ENCODE data around the gene PSEN1. TPM values are rescaled to one million over a fixed set of nuclear protein-coding genes. Genes with fewer than 3 reads are reported as not detected.
A peak's percentile ranks its signal among the peaks of the same experiment; 100 is the strongest.

PSEN1 gene
- total and polyA plus RNA-seq, 10 of the 15 experiments (the other 5 are each of a cell fraction or from before 2014, with no cell fraction given), result 8.9 to 32.3 (median 21.8) TPM

- TF ChIP-seq, protein P1, sequence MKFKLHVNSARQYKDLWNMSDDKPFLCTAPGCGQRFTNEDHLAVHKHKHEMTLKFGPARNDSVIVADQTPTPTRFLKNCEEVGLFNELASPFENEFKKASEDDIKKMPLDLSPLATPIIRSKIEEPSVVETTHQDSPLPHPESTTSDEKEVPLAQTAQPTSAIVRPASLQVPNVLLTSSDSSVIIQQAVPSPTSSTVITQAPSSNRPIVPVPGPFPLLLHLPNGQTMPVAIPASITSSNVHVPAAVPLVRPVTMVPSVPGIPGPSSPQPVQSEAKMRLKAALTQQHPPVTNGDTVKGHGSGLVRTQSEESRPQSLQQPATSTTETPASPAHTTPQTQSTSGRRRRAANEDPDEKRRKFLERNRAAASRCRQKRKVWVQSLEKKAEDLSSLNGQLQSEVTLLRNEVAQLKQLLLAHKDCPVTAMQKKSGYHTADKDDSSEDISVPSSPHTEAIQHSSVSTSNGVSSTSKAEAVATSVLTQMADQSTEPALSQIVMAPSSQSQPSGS (IDR thresholded peaks at IDR 0.05; ENCODE audit: low read length), result no peak
- no peak for TF ChIP-seq PML (IDR thresholded peaks at IDR 0.05; ENCODE audit: low read length)
- peak; percentile 94 to 95 for TF ChIP-seq IKZF2 (IDR thresholded peaks at IDR 0.05)
- TF ChIP-seq YBX1 (IDR thresholded peaks at IDR 0.05), result no peak
- no peak for TF ChIP-seq CBFB (IDR thresholded peaks at IDR 0.05; ENCODE audit: low read depth)
- no peak for TF ChIP-seq BMI1 (IDR thresholded peaks at IDR 0.05; ENCODE audit: borderline replicate concordance)
- peak; percentile 29 for TF ChIP-seq BCL3 (IDR thresholded peaks at IDR 0.05; ENCODE audit: borderline replicate concordance, insufficient read depth, low read depth, low read length, poor library complexity, severe bottlenecking)
- TF ChIP-seq NRF1 (conservative IDR thresholded peaks at IDR 0.05; ENCODE audit: low read depth, low read length), result no peak
- no peak for TF ChIP-seq RAD21 (IDR thresholded peaks at IDR 0.05; ENCODE audit: insufficient read depth, low read depth, low read length)
- TF ChIP-seq KDM1A (IDR thresholded peaks at IDR 0.05; ENCODE audit: borderline replicate concordance), result no peak
- TF ChIP-seq, protein P2, sequence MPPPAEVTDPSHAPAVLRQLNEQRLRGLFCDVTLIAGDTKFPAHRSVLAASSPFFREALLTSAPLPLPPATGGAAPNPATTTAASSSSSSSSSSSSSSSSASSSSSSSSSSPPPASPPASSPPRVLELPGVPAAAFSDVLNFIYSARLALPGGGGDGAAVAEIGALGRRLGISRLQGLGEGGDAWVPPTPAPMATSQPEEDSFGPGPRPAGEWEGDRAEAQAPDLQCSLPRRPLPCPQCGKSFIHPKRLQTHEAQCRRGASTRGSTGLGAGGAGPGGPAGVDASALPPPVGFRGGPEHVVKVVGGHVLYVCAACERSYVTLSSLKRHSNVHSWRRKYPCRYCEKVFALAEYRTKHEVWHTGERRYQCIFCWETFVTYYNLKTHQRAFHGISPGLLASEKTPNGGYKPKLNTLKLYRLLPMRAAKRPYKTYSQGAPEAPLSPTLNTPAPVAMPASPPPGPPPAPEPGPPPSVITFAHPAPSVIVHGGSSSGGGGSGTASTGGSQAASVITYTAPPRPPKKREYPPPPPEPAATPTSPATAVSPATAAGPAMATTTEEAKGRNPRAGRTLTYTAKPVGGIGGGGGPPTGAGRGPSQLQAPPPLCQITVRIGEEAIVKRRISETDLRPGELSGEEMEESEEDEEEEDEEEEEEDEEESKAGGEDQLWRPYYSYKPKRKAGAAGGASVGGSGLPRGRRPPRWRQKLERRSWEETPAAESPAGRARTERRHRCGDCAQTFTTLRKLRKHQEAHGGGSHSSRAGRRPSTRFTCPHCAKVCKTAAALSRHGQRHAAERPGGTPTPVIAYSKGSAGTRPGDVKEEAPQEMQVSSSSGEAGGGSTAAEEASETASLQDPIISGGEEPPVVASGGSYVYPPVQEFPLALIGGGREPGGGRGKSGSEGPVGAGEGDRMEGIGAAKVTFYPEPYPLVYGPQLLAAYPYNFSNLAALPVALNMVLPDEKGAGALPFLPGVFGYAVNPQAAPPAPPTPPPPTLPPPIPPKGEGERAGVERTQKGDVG (CRISPR knock-in tag; IDR thresholded peaks at IDR 0.05), result no peak
- TF ChIP-seq SREBF2 (IDR thresholded peaks at IDR 0.05; ENCODE audit: low read length), result no peak
- TF ChIP-seq SUZ12 (IDR thresholded peaks at IDR 0.05; ENCODE audit: unreplicated experiment), result no peak
- no peak for TF ChIP-seq RFX5 (IDR thresholded peaks at IDR 0.05; ENCODE audit: low read depth, low read length)
- no peak for TF ChIP-seq TBL1XR1 (IDR thresholded peaks at IDR 0.05; ENCODE audit: low read depth, low read length)
- no peak for TF ChIP-seq HSF1 (IDR thresholded peaks at IDR 0.05; ENCODE audit: low read depth, low read length)
- no peak for TF ChIP-seq BCL11A (IDR thresholded peaks at IDR 0.05; ENCODE audit: low read depth, low read length)
- no peak for TF ChIP-seq ZNF622 (IDR thresholded peaks at IDR 0.05)
- TF ChIP-seq, protein P3, sequence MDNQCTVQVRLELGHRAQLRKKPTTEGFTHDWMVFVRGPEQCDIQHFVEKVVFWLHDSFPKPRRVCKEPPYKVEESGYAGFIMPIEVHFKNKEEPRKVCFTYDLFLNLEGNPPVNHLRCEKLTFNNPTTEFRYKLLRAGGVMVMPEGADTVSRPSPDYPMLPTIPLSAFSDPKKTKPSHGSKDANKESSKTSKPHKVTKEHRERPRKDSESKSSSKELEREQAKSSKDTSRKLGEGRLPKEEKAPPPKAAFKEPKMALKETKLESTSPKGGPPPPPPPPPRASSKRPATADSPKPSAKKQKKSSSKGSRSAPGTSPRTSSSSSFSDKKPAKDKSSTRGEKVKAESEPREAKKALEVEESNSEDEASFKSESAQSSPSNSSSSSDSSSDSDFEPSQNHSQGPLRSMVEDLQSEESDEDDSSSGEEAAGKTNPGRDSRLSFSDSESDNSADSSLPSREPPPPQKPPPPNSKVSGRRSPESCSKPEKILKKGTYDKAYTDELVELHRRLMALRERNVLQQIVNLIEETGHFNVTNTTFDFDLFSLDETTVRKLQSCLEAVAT (IDR thresholded peaks at IDR 0.05), result no peak
- TF ChIP-seq ZNF207 (IDR thresholded peaks at IDR 0.05; ENCODE audit: borderline replicate concordance), result no peak
- TF ChIP-seq, protein P4, sequence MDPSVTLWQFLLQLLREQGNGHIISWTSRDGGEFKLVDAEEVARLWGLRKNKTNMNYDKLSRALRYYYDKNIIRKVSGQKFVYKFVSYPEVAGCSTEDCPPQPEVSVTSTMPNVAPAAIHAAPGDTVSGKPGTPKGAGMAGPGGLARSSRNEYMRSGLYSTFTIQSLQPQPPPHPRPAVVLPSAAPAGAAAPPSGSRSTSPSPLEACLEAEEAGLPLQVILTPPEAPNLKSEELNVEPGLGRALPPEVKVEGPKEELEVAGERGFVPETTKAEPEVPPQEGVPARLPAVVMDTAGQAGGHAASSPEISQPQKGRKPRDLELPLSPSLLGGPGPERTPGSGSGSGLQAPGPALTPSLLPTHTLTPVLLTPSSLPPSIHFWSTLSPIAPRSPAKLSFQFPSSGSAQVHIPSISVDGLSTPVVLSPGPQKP (IDR thresholded peaks at IDR 0.05; ENCODE audit: low read depth, low read length), result no peak
These were observed 112.0 kb downstream of the PSEN1 start (continued) for GRCh38 chr14:73248108-73248868.

Data from GM12878 (cell line).